H1 (cell line): ENCODE results near the gene AASDHPPT.

Experiments
- CTCF ChIP-seq, 3 experiments: IDR thresholded peaks; 1 replicate in 2 of 3; 2 replicates in 1 of 3; pipeline versions ENCODE4 v1.5.1 to v1.6.1; 2011; ENCODE audit warnings: low read length in 3 of 3, mild to moderate bottlenecking in 3 of 3, inconsistent platforms in 2 of 3, low read depth in 1 of 3, moderate library complexity in 1 of 3; ENCODE audit not compliant: insufficient read depth in 1 of 3; ENCODE audit errors: control extremely low read depth in 1 of 3
- EP300 ChIP-seq, 2 experiments: IDR thresholded peaks; 1 replicate in 1 of 2; 2 replicates in 1 of 2; pipeline ENCODE4 v1.6.1; 2011 to 2012; ENCODE audit warnings: low read depth in 2 of 2, low read length in 2 of 2, mild to moderate bottlenecking in 2 of 2, borderline replicate concordance in 1 of 2, inconsistent platforms in 1 of 2, moderate library complexity in 1 of 2
- EZH2 ChIP-seq: fragments of 200-600 bp; sonication (generic); IDR thresholded peaks from 2 replicates; pipeline ENCODE4 v1.7.1; 2012; ENCODE audit warnings: low read depth, mild to moderate bottlenecking, moderate library complexity, low read length, inconsistent platforms; ENCODE audit not compliant: severe bottlenecking
- POLR2A ChIP-seq, 2 experiments: IDR thresholded peaks; 1 replicate in 1 of 2; 2 replicates in 1 of 2; pipeline ENCODE4 v1.6.1; 2011; ENCODE audit warnings: low read depth in 2 of 2, low read length in 2 of 2, mild to moderate bottlenecking in 2 of 2; ENCODE audit errors: control extremely low read depth in 1 of 2
- POLR2AphosphoS5 ChIP-seq: IDR thresholded peaks from 2 replicates; pipeline ENCODE4 v1.6.1; 2011; ENCODE audit warnings: low read depth, low read length
- ZNF274 ChIP-seq: IDR thresholded peaks from 2 replicates; pipeline ENCODE4 v1.7.0; 2012; ENCODE audit warnings: low read length, borderline replicate concordance; ENCODE audit errors: extremely low read depth

GRCh38 chr11:106101819-106102218 lies 24.4 kb downstream of the AASDHPPT start:
- TF ChIP-seq POLR2AphosphoS5 = no peak
- no peak for TF ChIP-seq EP300 (IDR thresholded peaks at IDR 0.05; ENCODE audit: borderline replicate concordance in 1 of 2, low read depth in 2 of 2, low read length in 2 of 2)
- TF ChIP-seq ZNF274 = no peak
- TF ChIP-seq CTCF (IDR thresholded peaks at IDR 0.05; ENCODE audit: control extremely low read depth in 1 of 3, insufficient read depth in 1 of 3, low read depth in 1 of 3, low read length in 3 of 3) = no peak
- TF ChIP-seq POLR2A (IDR thresholded peaks at IDR 0.05; ENCODE audit: control extremely low read depth in 1 of 2, low read depth in 2 of 2, low read length in 2 of 2) = no peak
- no peak for TF ChIP-seq EZH2
